ENCODE data around the gene ABCF2. TPM values are rescaled to one million over a fixed set of nuclear protein-coding genes. Genes with fewer than 3 reads are reported as not detected.
A peak's percentile ranks its signal among the peaks of the same experiment; 100 is the strongest.

Gene ABCF2
- total and polyA plus RNA-seq, 4 donors: 23.6 to 38.3 (median 34.0) TPM

GRCh38 chr7:151243408-151244195, 16.6 kb upstream of the ABCF2 start:
- WGBS (ENCODE audit: insufficient coverage): 29% methylated on average over 12 of the region's 17 CpGs
- Histone ChIP-seq H3K27ac (ENCODE audit: low read depth, low read length) (peak overlapping the region; percentile 76), H3K4me1 (ENCODE audit: control insufficient read depth, insufficient read depth, low read length) (peaks cover 58% of the 10 kb centered on the region), H3K36me3 (ENCODE audit: control insufficient read depth, insufficient read depth, low read length) (peaks cover 43% of the 10 kb centered on the region), H3K27me3 (ENCODE audit: control insufficient read depth, insufficient read depth, low read length) (no peaks in the 10 kb centered on the region), H3K9me3 (ENCODE audit: control insufficient read depth, insufficient read depth, low read length) (no peaks in the 10 kb centered on the region), H3K4me3 (ENCODE audit: low read depth, low read length) (no peak overlapping the region)
- DNase-seq (ENCODE audit: low read depth in 4 of 6, low spot score in 6 of 6): peak in 2 of 6 donors; percentile 86 to 93

GRCh38 chr7:151243045-151243349, 16.0 kb upstream of the ABCF2 start:
- DNase-seq (ENCODE audit: low read depth in 4 of 6, low spot score in 6 of 6): no peak
- WGBS (ENCODE audit: insufficient coverage): 34% methylated on average over 2 of the region's 2 CpGs
- H3K4me3 ChIP-seq (ENCODE audit: low read depth, low read length): no peak overlapping the region
- peaks cover 49% of the 10 kb centered on the region for H3K36me3 ChIP-seq (ENCODE audit: control insufficient read depth, insufficient read depth, low read length)
- no peaks in the 10 kb centered on the region for H3K9me3 ChIP-seq (ENCODE audit: control insufficient read depth, insufficient read depth, low read length)
- peaks cover 54% of the 10 kb centered on the region for H3K4me1 ChIP-seq (ENCODE audit: control insufficient read depth, insufficient read depth, low read length)
- peak overlapping the region; percentile 33 for H3K27ac ChIP-seq (ENCODE audit: low read depth, low read length)
- H3K27me3 ChIP-seq (ENCODE audit: control insufficient read depth, insufficient read depth, low read length): no peaks in the 10 kb centered on the region

- peaks cover 49% of the 10 kb centered on the region for H3K4me1 ChIP-seq (ENCODE audit: control insufficient read depth, insufficient read depth, low read length)
- H3K9me3 ChIP-seq (ENCODE audit: control insufficient read depth, insufficient read depth, low read length): no peaks in the 10 kb centered on the region
- no peaks in the 10 kb centered on the region for H3K27me3 ChIP-seq (ENCODE audit: control insufficient read depth, insufficient read depth, low read length)
- no peak overlapping the region for H3K4me3 ChIP-seq (ENCODE audit: low read depth, low read length)
- WGBS (ENCODE audit: insufficient coverage): 72% methylated on average over 14 of the region's 20 CpGs
- peaks cover 55% of the 10 kb centered on the region for H3K36me3 ChIP-seq (ENCODE audit: control insufficient read depth, insufficient read depth, low read length)
- no peak overlapping the region for H3K27ac ChIP-seq (ENCODE audit: low read depth, low read length)
- no peak for DNase-seq (ENCODE audit: low read depth in 4 of 6, low spot score in 6 of 6)
These were observed 15.4 kb upstream of the ABCF2 start for GRCh38 chr7:151242159-151243044.

- Histone ChIP-seq H3K27me3 (ENCODE audit: control insufficient read depth, insufficient read depth, low read length) (no peaks in the 10 kb centered on the region), H3K4me1 (ENCODE audit: control insufficient read depth, insufficient read depth, low read length) (peaks cover 42% of the 10 kb centered on the region), H3K4me3 (ENCODE audit: low read depth, low read length) (no peak overlapping the region), H3K27ac (ENCODE audit: low read depth, low read length) (no peak overlapping the region), H3K36me3 (ENCODE audit: control insufficient read depth, insufficient read depth, low read length) (peaks cover 62% of the 10 kb centered on the region), H3K9me3 (ENCODE audit: control insufficient read depth, insufficient read depth, low read length) (no peaks in the 10 kb centered on the region)
- 91% methylated on average over 9 of the region's 9 CpGs for WGBS (ENCODE audit: insufficient coverage)
- no peak for DNase-seq (ENCODE audit: low read depth in 4 of 6, low spot score in 6 of 6)
These were observed 14.7 kb upstream of the ABCF2 start for GRCh38 chr7:151241755-151242096.

- no peaks in the 10 kb centered on the region for H3K9me3 ChIP-seq (ENCODE audit: control insufficient read depth, insufficient read depth, low read length)
- DNase-seq (ENCODE audit: low read depth in 4 of 6, low spot score in 6 of 6): no peak
- no peak overlapping the region for H3K4me3 ChIP-seq (ENCODE audit: low read depth, low read length)
- H3K36me3 ChIP-seq (ENCODE audit: control insufficient read depth, insufficient read depth, low read length): peaks cover 68% of the 10 kb centered on the region
- no peak overlapping the region for H3K27ac ChIP-seq (ENCODE audit: low read depth, low read length)
- WGBS (ENCODE audit: insufficient coverage): 96% methylated on average over 6 of the region's 7 CpGs
- peaks cover 36% of the 10 kb centered on the region for H3K4me1 ChIP-seq (ENCODE audit: control insufficient read depth, insufficient read depth, low read length)
- no peaks in the 10 kb centered on the region for H3K27me3 ChIP-seq (ENCODE audit: control insufficient read depth, insufficient read depth, low read length)
These were observed 14.1 kb upstream of the ABCF2 start for GRCh38 chr7:151240942-151241754.

GRCh38 chr7:151240536-151240935, 13.5 kb upstream of the ABCF2 start:
- no peak overlapping the region for H3K4me3 ChIP-seq (ENCODE audit: low read depth, low read length)
- no peaks in the 10 kb centered on the region for H3K27me3 ChIP-seq (ENCODE audit: control insufficient read depth, insufficient read depth, low read length)
- H3K4me1 ChIP-seq (ENCODE audit: control insufficient read depth, insufficient read depth, low read length): peaks cover 30% of the 10 kb centered on the region
- peaks cover 74% of the 10 kb centered on the region for H3K36me3 ChIP-seq (ENCODE audit: control insufficient read depth, insufficient read depth, low read length)
- 86% methylated on average over 2 of the region's 4 CpGs for WGBS (ENCODE audit: insufficient coverage)
- H3K27ac ChIP-seq (ENCODE audit: low read depth, low read length): no peak overlapping the region
- no peak for DNase-seq (ENCODE audit: low read depth in 4 of 6, low spot score in 6 of 6)
- no peaks in the 10 kb centered on the region for H3K9me3 ChIP-seq (ENCODE audit: control insufficient read depth, insufficient read depth, low read length)

- H3K4me1 ChIP-seq (ENCODE audit: control insufficient read depth, insufficient read depth, low read length): peaks cover 26% of the 10 kb centered on the region
- peaks cover 80% of the 10 kb centered on the region for H3K36me3 ChIP-seq (ENCODE audit: control insufficient read depth, insufficient read depth, low read length)
- H3K9me3 ChIP-seq (ENCODE audit: control insufficient read depth, insufficient read depth, low read length): no peaks in the 10 kb centered on the region
- no peaks in the 10 kb centered on the region for H3K27me3 ChIP-seq (ENCODE audit: control insufficient read depth, insufficient read depth, low read length)
- 57% methylated on average over 7 of the region's 11 CpGs for WGBS (ENCODE audit: insufficient coverage)
- no peak for DNase-seq (ENCODE audit: low read depth in 4 of 6, low spot score in 6 of 6)
- no peak overlapping the region for H3K27ac ChIP-seq (ENCODE audit: low read depth, low read length)
- H3K4me3 ChIP-seq (ENCODE audit: low read depth, low read length): no peak overlapping the region
These were observed 12.9 kb upstream of the ABCF2 start for GRCh38 chr7:151239837-151240459.

- peaks cover 87% of the 10 kb centered on the region for H3K36me3 ChIP-seq (ENCODE audit: control insufficient read depth, insufficient read depth, low read length)
- DNase-seq (ENCODE audit: low read depth in 4 of 6, low spot score in 6 of 6): no peak
- WGBS (ENCODE audit: insufficient coverage): 89% methylated on average over 24 of the region's 25 CpGs
These were observed 12.2 kb upstream of the ABCF2 start for GRCh38 chr7:151238924-151239836.

More at GRCh38 chr7:151238924-151239836, 12.2 kb upstream of the ABCF2 start:
- Histone ChIP-seq H3K4me1 (ENCODE audit: control insufficient read depth, insufficient read depth, low read length) (peaks cover 20% of the 10 kb centered on the region), H3K27me3 (ENCODE audit: control insufficient read depth, insufficient read depth, low read length) (no peaks in the 10 kb centered on the region), H3K9me3 (ENCODE audit: control insufficient read depth, insufficient read depth, low read length) (no peaks in the 10 kb centered on the region), H3K4me3 (ENCODE audit: low read depth, low read length) (no peak overlapping the region), H3K27ac (ENCODE audit: low read depth, low read length) (no peak overlapping the region)

Data from spinal cord (tissue), 10 donors.